DND-41 (cell line): ENCODE results near the gene MFAP3L.

Experiments
- ATAC-seq: fragments of 200-7000 bp; cut with Tn5 transposase; 3 replicates; pipeline ENCODE4 v1.9.1; 2021; ENCODE audit warnings: low read depth; ENCODE audit not compliant: insufficient read depth
- DNase-seq: peaks from one replicate; pipeline ENCODE4 v3.0.0-alpha.2; 2020
- H2AFZ ChIP-seq: 2 replicates; pipeline ENCODE4 v1.6.0; 2012; ENCODE audit warnings: low read depth, low read length
- H3K27ac ChIP-seq: 2 replicates; pipeline ENCODE4 v1.5.1; 2012; ENCODE audit warnings: low read length, inconsistent platforms
- H3K27me3 ChIP-seq: fragments of 200-600 bp; sonication (generic); 2 replicates; pipeline ENCODE4 v1.6.0; 2012; ENCODE audit warnings: low read length, mild to moderate bottlenecking, inconsistent platforms; ENCODE audit not compliant: insufficient read depth, poor library complexity
- H3K36me3 ChIP-seq: 2 replicates; pipeline ENCODE4 v1.5.1; 2012; ENCODE audit warnings: low read length, inconsistent platforms; ENCODE audit not compliant: insufficient read depth
- H3K4me1 ChIP-seq: 2 replicates; pipeline ENCODE4 v1.5.1; 2012; ENCODE audit warnings: mild to moderate bottlenecking, low read length; ENCODE audit not compliant: insufficient read depth
- H3K4me2 ChIP-seq: 2 replicates; pipeline ENCODE4 v1.6.0; 2012; ENCODE audit warnings: mild to moderate bottlenecking, moderate library complexity, low read length, inconsistent platforms; ENCODE audit not compliant: insufficient read depth
- H3K4me3 ChIP-seq, 2 experiments: fragments of 200-600 bp in 1 of 2; shearing (Covaris generic) in 1 of 2; 2 replicates each; pipeline ENCODE4 v1.5.1; 2012 to 2016; ENCODE audit warnings: inconsistent platforms in 2 of 2, low read length in 2 of 2, mild to moderate bottlenecking in 2 of 2, low read depth in 1 of 2, moderate library complexity in 1 of 2
- H3K79me2 ChIP-seq: 2 replicates; pipeline ENCODE4 v1.6.0; 2012; ENCODE audit warnings: low read length, inconsistent platforms; ENCODE audit not compliant: insufficient read depth
- H3K9ac ChIP-seq: 2 replicates; pipeline ENCODE4 v1.6.0; 2012; ENCODE audit warnings: low read depth, mild to moderate bottlenecking, inconsistent platforms, low read length, moderate library complexity
- H3K9me3 ChIP-seq: 2 replicates; pipeline ENCODE4 v1.5.1; 2012; ENCODE audit warnings: low read length, moderate library complexity, mild to moderate bottlenecking, inconsistent platforms; ENCODE audit not compliant: insufficient read depth, severe bottlenecking
- H4K20me1 ChIP-seq: 2 replicates; pipeline ENCODE4 v1.6.0; 2012; ENCODE audit warnings: low read length; ENCODE audit not compliant: insufficient read depth
- EZH2 ChIP-seq: IDR thresholded peaks from 3 replicates; pipeline ENCODE4 v1.6.1; 2012; ENCODE audit warnings: borderline replicate concordance, low read depth, mild to moderate bottlenecking, moderate library complexity, low read length, inconsistent platforms; ENCODE audit not compliant: severe bottlenecking
- TF ChIP-seq, protein P1 (sequence below): IDR thresholded peaks from 2 replicates; pipeline ENCODE4 v1.5.1; 2012; ENCODE audit warnings: borderline replicate concordance, low read length, moderate library complexity, mild to moderate bottlenecking; ENCODE audit not compliant: poor library complexity, severe bottlenecking; ENCODE audit errors: extremely low read depth

MFAP3L gene

DNA sequence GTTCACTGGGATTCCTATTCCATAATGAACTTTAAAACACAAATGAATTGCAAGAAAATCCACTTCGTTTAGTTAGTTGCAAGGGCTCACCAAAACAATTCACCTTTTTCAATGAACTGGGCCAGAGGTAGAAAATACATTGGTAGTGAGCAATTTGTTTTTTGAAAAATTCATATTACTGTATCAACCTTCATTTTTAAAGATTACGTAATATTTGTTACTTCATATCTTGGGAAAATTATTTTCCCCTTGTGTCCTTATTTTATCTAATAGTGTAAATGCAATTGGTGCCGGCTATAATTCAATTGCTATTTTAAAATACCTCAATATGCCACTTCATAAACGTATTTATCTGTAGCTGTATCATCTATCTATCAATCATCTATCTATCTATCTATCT is 41.5 kb downstream of the MFAP3L start:
- Histone ChIP-seq H3K36me3 (no peaks in the 10 kb centered on the region), H3K9me3 (no peaks in the 10 kb centered on the region), H3K9ac (no peak overlapping the region), H3K4me1 (no peaks in the 10 kb centered on the region), H3K79me2 (no peaks in the 10 kb centered on the region), H4K20me1 (no peaks in the 10 kb centered on the region), H3K27me3 (no peaks in the 10 kb centered on the region), H3K27ac (no peak overlapping the region), H3K4me2 (no peak overlapping the region), H2AFZ (no peak overlapping the region), H3K4me3 (no peak overlapping the region)
- no peak for TF ChIP-seq EZH2
- TF ChIP-seq, protein P1, sequence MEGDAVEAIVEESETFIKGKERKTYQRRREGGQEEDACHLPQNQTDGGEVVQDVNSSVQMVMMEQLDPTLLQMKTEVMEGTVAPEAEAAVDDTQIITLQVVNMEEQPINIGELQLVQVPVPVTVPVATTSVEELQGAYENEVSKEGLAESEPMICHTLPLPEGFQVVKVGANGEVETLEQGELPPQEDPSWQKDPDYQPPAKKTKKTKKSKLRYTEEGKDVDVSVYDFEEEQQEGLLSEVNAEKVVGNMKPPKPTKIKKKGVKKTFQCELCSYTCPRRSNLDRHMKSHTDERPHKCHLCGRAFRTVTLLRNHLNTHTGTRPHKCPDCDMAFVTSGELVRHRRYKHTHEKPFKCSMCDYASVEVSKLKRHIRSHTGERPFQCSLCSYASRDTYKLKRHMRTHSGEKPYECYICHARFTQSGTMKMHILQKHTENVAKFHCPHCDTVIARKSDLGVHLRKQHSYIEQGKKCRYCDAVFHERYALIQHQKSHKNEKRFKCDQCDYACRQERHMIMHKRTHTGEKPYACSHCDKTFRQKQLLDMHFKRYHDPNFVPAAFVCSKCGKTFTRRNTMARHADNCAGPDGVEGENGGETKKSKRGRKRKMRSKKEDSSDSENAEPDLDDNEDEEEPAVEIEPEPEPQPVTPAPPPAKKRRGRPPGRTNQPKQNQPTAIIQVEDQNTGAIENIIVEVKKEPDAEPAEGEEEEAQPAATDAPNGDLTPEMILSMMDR = no peak
- ATAC-seq (no peak), DNase-seq (no peak)

DNA sequence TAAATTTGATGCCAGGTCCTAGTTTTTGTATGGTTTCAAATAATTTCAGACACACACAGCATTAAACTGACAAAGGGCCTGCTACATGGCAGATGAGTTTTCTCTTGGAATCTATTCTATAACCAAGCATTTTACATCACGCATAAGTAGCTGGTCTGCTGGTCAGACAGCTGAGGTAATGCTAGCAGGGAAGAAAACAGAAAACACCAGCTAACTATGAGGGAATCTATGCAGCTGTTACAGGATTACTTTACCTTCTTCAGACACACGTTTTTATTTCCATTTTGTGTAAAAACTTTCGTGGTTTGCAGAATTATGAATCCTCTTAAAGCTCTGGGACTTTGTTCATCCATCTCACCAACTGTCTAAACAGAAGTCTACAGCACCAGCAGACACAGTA is 42.0 kb downstream of the MFAP3L start:
- Histone ChIP-seq H3K27me3 (no peaks in the 10 kb centered on the region), H3K36me3 (no peaks in the 10 kb centered on the region), H3K79me2 (no peaks in the 10 kb centered on the region), H3K4me2 (no peak overlapping the region), H3K9me3 (no peaks in the 10 kb centered on the region), H3K4me1 (no peaks in the 10 kb centered on the region), H3K27ac (no peak overlapping the region), H2AFZ (no peak overlapping the region), H4K20me1 (no peaks in the 10 kb centered on the region), H3K9ac (no peak overlapping the region), H3K4me3 (no peak overlapping the region)
- DNase-seq (no peak), ATAC-seq (no peak)
- TF ChIP-seq, protein P1 = no peak
- no peak for TF ChIP-seq EZH2

DNA sequence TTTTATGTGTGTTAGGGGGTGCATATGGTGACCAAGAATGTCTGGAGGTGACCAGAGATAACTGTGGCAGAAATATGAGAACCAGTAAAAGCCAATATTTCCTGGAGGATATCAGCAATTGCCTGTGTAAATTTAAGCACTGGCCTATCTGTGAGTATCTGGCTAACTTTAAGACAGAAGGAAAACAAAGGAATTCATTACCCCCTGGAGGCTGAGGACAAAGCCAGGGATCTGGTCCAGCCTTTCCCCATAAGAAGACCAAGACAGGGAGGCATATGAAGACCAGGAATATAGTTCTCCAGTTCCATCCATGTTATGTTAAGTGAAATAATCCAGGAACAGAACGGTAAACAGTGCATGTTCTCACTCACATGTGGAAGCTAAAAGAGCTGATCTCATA is 49.2 kb downstream of the MFAP3L start:
- no peak overlapping the region for H3K4me2 ChIP-seq
- TF ChIP-seq, protein P1 = no peak
- no peak for TF ChIP-seq EZH2
- H3K9me3 ChIP-seq = no peaks in the 10 kb centered on the region
- no peak for ATAC-seq
- no peak overlapping the region for H3K27ac ChIP-seq
- no peaks in the 10 kb centered on the region for H3K79me2 ChIP-seq
- no peak for DNase-seq
- no peak overlapping the region for H3K9ac ChIP-seq
- H3K4me1 ChIP-seq = no peaks in the 10 kb centered on the region
- no peak overlapping the region for H2AFZ ChIP-seq
- no peaks in the 10 kb centered on the region for H4K20me1 ChIP-seq
- no peak overlapping the region for H3K4me3 ChIP-seq
- H3K27me3 ChIP-seq = no peaks in the 10 kb centered on the region
- no peaks in the 10 kb centered on the region for H3K36me3 ChIP-seq
